HG02885 (cell line): Measurements from ENCODE around the gene CXCL11.
"Not testable (repeated sequence)": the region's sequence is repeated elsewhere in the genome, so short reads cannot be mapped to it uniquely, and the experiment has no call there.

Experiments used
- ATAC-seq: cut with Tn5 transposase; IDR thresholded peaks from one replicate; pipeline ENCODE4 v1.9.1; 2021; ENCODE audit warnings: mild to moderate bottlenecking; ENCODE audit not compliant: unreplicated experiment, poor library complexity

The CXCL11 gene

GRCh38 chr4:76003620-76004019 lies 32.2 kb downstream of the CXCL11 start:
- ATAC-seq: no peak

GRCh38 chr4:76003035-76003434 lies 32.8 kb downstream of the CXCL11 start:
- ATAC-seq: no peak

- no peak for ATAC-seq
Measured at GRCh38 chr4:76002176-76002575, 33.7 kb downstream of the CXCL11 start.

GRCh38 chr4:76001700-76002099 lies 34.2 kb downstream of the CXCL11 start:
- ATAC-seq: no peak

GRCh38 chr4:76000279-76000678 lies 35.6 kb downstream of the CXCL11 start:
- no peak for ATAC-seq

GRCh38 chr4:75998525-75999147 lies 37.2 kb downstream of the CXCL11 start:
- ATAC-seq: not testable (repeated sequence)

- ATAC-seq: no peak
Measured at GRCh38 chr4:75997946-75998345, 37.9 kb downstream of the CXCL11 start.

- no peak for ATAC-seq
Measured at GRCh38 chr4:75997081-75997480, 38.8 kb downstream of the CXCL11 start.

GRCh38 chr4:75995727-75996126 lies 40.1 kb downstream of the CXCL11 start:
- ATAC-seq: no peak

- ATAC-seq: no peak
Measured at GRCh38 chr4:75992462-75992861, 43.4 kb downstream of the CXCL11 start.

GRCh38 chr4:75989846-75990528 lies 45.9 kb downstream of the CXCL11 start:
- no peak for ATAC-seq

GRCh38 chr4:75985116-75985515 lies 50.8 kb downstream of the CXCL11 start:
- no peak for ATAC-seq
